HG03280 (cell line): ENCODE measurements around the gene ADM2.

Experiments used
- ATAC-seq: cut with Tn5 transposase; IDR thresholded peaks from one replicate; pipeline ENCODE4 v1.9.1; 2021; ENCODE audit warnings: mild to moderate bottlenecking, moderate library complexity; ENCODE audit not compliant: unreplicated experiment

The ADM2 gene

GRCh38 chr22:50445071-50445879 is 36.1 kb upstream of the ADM2 start:
- ATAC-seq = no peak

- no peak for ATAC-seq
Observed at GRCh38 chr22:50445880-50446707, 35.2 kb upstream of the ADM2 start.

- ATAC-seq = no peak
Observed at GRCh38 chr22:50446708-50447575, 34.4 kb upstream of the ADM2 start.

GRCh38 chr22:50447576-50448551 is 33.5 kb upstream of the ADM2 start:
- no peak for ATAC-seq

- no peak for ATAC-seq
Observed at GRCh38 chr22:50452649-50453048, 28.7 kb upstream of the ADM2 start.

GRCh38 chr22:50454556-50455075 is 26.7 kb upstream of the ADM2 start:
- ATAC-seq = no peak

GRCh38 chr22:50455201-50455600 is 26.1 kb upstream of the ADM2 start:
- no peak for ATAC-seq

- no peak for ATAC-seq
Observed at GRCh38 chr22:50456026-50456425, 25.3 kb upstream of the ADM2 start.

GRCh38 chr22:50456466-50457234 is 24.7 kb upstream of the ADM2 start:
- no peak for ATAC-seq

- ATAC-seq = no peak
Observed at GRCh38 chr22:50459016-50459415, 22.3 kb upstream of the ADM2 start.

- no peak for ATAC-seq
Observed at GRCh38 chr22:50459496-50460140, 21.7 kb upstream of the ADM2 start.

GRCh38 chr22:50460938-50461337 is 20.4 kb upstream of the ADM2 start:
- no peak for ATAC-seq

- no peak for ATAC-seq
Observed at GRCh38 chr22:50461536-50461935, 19.8 kb upstream of the ADM2 start.

GRCh38 chr22:50461979-50462540 is 19.3 kb upstream of the ADM2 start:
- ATAC-seq = no peak

GRCh38 chr22:50463188-50463900 is 18.0 kb upstream of the ADM2 start:
- no peak for ATAC-seq

GRCh38 chr22:50464451-50464850 is 16.9 kb upstream of the ADM2 start:
- ATAC-seq = no peak

GRCh38 chr22:50465066-50465930 is 16.0 kb upstream of the ADM2 start:
- no peak for ATAC-seq
